Muscle of leg (tissue), 9 donors: Measurements from ENCODE around the gene ITGA1. TPM values are rescaled to one million over a fixed set of nuclear protein-coding genes. Genes with fewer than 3 reads are reported as not detected.

ENCODE experiments used
- polyA plus RNA-seq, 8 donors: library from polyadenylated mRNA; unstranded; fragments of 120-200 nt; gene quantifications; one replicate each; pipeline versions ENCODE4 v1.2.1 to v1.2.3, GENCODE V29; 2013; ENCODE audit warnings: inconsistent platforms in 1 of 8, low replicate concordance in 1 of 8; ENCODE audit not compliant: insufficient read length in 8 of 8, insufficient read depth in 1 of 8
- total RNA-seq: library from RNA; stranded (reverse); fragments of 120-200 nt; gene quantifications from one replicate; pipeline ENCODE4 v1.2.4, GENCODE V29; 2013

The ITGA1 gene
- total and polyA plus RNA-seq, 9 donors, result 11.5 to 36.5 (median 21.6) TPM

Other genes with a start within 250 kb of the ITGA1 start
- 17.0 TPM for gene PELO, start within 50 bp of the ITGA1 start, total RNA-seq
- 10 to 100 TPM; 11.5 to 17.9 (median 14.9) TPM for gene PELO, start within 50 bp of the ITGA1 start, polyA plus RNA-seq
- gene ITGA2, start 201.4 kb downstream of the ITGA1 start, total RNA-seq, result 27.7 TPM
- gene ITGA2, start 201.4 kb downstream of the ITGA1 start, polyA plus RNA-seq, result 10 to 100 TPM in 3 of 8 donors, 1 to 10 TPM in 5; 6.0 to 20.6 (median 8.7) TPM